HEK293 (cell line): ENCODE measurements around the gene DENND1A.
"Not testable (repeated sequence)": the region's sequence is repeated elsewhere in the genome, so short reads cannot be mapped to it uniquely, and the experiment has no call there.

Experiments
- REST ChIP-seq: fragments of 450-650 bp; formaldehyde crosslinking; IDR thresholded peaks from 2 replicates; pipeline ENCODE4 v1.5.1; 2016; ENCODE audit warnings: missing biosample characterization, missing genetic modification characterization
- SALL2 ChIP-seq: fragments of 450-650 bp; formaldehyde crosslinking; IDR thresholded peaks from 2 replicates; pipeline ENCODE4 v1.5.0; 2017; ENCODE audit warnings: missing biosample characterization, mild to moderate bottlenecking, missing genetic modification characterization, borderline replicate concordance
- ZBTB7A ChIP-seq: fragments of 450-650 bp; formaldehyde crosslinking; IDR thresholded peaks from 2 replicates; pipeline ENCODE4 v1.5.1; 2016; ENCODE audit warnings: low read depth, missing biosample characterization, missing genetic modification characterization
- ZFP69B ChIP-seq: fragments of 450-650 bp; formaldehyde crosslinking; IDR thresholded peaks from 2 replicates; pipeline ENCODE4 v1.5.1; 2016; ENCODE audit warnings: missing biosample characterization, missing genetic modification characterization
- ZNF10 ChIP-seq: fragments of 450-650 bp; formaldehyde crosslinking; IDR thresholded peaks from 2 replicates; pipeline ENCODE4 v1.5.1; 2017; ENCODE audit warnings: missing biosample characterization, missing genetic modification characterization
- ZNF350 ChIP-seq: fragments of 450-650 bp; formaldehyde crosslinking; IDR thresholded peaks from 2 replicates; pipeline ENCODE4 v1.5.0; 2017; ENCODE audit warnings: missing biosample characterization, mild to moderate bottlenecking, missing genetic modification characterization
- ZSCAN23 ChIP-seq: fragments of 450-650 bp; formaldehyde crosslinking; IDR thresholded peaks from 2 replicates; pipeline ENCODE4 v1.5.1; 2016; ENCODE audit warnings: missing biosample characterization, missing genetic modification characterization
- TF ChIP-seq, protein P1 (sequence below): fragments of 450-650 bp; formaldehyde crosslinking; IDR thresholded peaks from 2 replicates; pipeline ENCODE4 v1.5.1; 2016; ENCODE audit warnings: missing biosample characterization, missing genetic modification characterization

DNA sequence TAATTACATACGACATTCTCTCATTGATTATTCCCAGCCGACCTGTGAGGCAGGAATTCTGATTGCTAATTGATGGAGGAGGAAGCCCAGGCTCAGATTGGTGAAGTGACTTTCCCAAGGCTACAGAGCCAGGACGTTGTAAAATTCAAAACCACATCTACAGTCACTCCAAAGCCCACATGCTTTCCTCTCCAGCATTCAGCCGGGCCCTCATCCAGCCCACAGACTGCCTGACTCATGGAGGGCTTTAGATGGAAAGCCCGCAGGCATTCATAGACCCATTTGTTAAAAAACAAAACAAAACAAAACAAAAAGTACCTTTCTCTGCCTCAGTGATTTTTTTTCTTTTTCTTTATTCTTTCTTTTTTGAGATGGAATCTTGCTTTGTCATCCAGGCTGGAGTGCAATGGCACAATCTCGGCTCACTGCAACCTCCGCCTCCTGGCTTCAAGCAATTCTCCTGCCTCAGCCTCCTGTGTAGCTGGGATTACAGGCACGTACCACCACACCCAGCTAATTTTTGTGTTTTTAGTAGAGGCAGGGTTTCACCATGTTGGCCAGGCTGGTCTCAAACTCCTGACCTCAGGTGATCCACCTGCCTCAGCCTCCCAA is 596.8 kb downstream of the DENND1A start:
- not testable (repeated sequence) for TF ChIP-seq REST (tag by site-specific recombination); ZBTB7A; SALL2 (tag by site-specific recombination); ZSCAN23 (tag by site-specific recombination); ZNF10; ZNF350 (tag by site-specific recombination); ZFP69B (tag by site-specific recombination)
- TF ChIP-seq, protein P1, sequence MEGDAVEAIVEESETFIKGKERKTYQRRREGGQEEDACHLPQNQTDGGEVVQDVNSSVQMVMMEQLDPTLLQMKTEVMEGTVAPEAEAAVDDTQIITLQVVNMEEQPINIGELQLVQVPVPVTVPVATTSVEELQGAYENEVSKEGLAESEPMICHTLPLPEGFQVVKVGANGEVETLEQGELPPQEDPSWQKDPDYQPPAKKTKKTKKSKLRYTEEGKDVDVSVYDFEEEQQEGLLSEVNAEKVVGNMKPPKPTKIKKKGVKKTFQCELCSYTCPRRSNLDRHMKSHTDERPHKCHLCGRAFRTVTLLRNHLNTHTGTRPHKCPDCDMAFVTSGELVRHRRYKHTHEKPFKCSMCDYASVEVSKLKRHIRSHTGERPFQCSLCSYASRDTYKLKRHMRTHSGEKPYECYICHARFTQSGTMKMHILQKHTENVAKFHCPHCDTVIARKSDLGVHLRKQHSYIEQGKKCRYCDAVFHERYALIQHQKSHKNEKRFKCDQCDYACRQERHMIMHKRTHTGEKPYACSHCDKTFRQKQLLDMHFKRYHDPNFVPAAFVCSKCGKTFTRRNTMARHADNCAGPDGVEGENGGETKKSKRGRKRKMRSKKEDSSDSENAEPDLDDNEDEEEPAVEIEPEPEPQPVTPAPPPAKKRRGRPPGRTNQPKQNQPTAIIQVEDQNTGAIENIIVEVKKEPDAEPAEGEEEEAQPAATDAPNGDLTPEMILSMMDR, result not testable (repeated sequence)
